ENCODE results near the gene EIF4G3.
"Not testable (repeated sequence)": the region's sequence is repeated elsewhere in the genome, so short reads cannot be mapped to it uniquely, and the experiment has no call there.

Gene EIF4G3

GRCh38 chr1:20949871-20950590 is 226.7 kb downstream of the EIF4G3 start:
- DNase-seq (ENCODE audit: low read depth in 2 of 2): no peak

- no peak for DNase-seq (ENCODE audit: low read depth in 2 of 2)
Measured at GRCh38 chr1:20948101-20948500, 228.6 kb downstream of the EIF4G3 start.

- no peak for DNase-seq (ENCODE audit: low read depth in 2 of 2)
Measured at GRCh38 chr1:20947409-20947808, 229.3 kb downstream of the EIF4G3 start.

GRCh38 chr1:20936621-20937020 is 240.1 kb downstream of the EIF4G3 start:
- no peak for DNase-seq (ENCODE audit: low read depth in 2 of 2)

- no peak for DNase-seq (ENCODE audit: low read depth in 2 of 2)
Measured at GRCh38 chr1:20936216-20936615, 240.5 kb downstream of the EIF4G3 start.

GRCh38 chr1:20935717-20936116 is 241.0 kb downstream of the EIF4G3 start:
- no peak for DNase-seq (ENCODE audit: low read depth in 2 of 2)

GRCh38 chr1:20932437-20932977 is 244.2 kb downstream of the EIF4G3 start:
- DNase-seq (ENCODE audit: low read depth in 2 of 2): no peak

- no peak for DNase-seq (ENCODE audit: low read depth in 2 of 2)
Measured at GRCh38 chr1:20931930-20932436, 244.7 kb downstream of the EIF4G3 start.

GRCh38 chr1:20930427-20930826 is 246.3 kb downstream of the EIF4G3 start:
- no peak for DNase-seq (ENCODE audit: low read depth in 2 of 2)

GRCh38 chr1:20928146-20928545 is 248.6 kb downstream of the EIF4G3 start:
- DNase-seq (ENCODE audit: low read depth in 2 of 2): no peak

GRCh38 chr1:20921285-20921684 is 255.4 kb downstream of the EIF4G3 start:
- DNase-seq (ENCODE audit: low read depth in 2 of 2): no peak

GRCh38 chr1:20913242-20913641 is 263.5 kb downstream of the EIF4G3 start:
- no peak for DNase-seq (ENCODE audit: low read depth in 2 of 2)

- DNase-seq (ENCODE audit: low read depth in 2 of 2): not testable (repeated sequence)
Measured at GRCh38 chr1:20907526-20907925, 269.2 kb downstream of the EIF4G3 start.

- DNase-seq (ENCODE audit: low read depth in 2 of 2): no peak
Measured at GRCh38 chr1:20903437-20903836, 273.3 kb downstream of the EIF4G3 start.

- DNase-seq (ENCODE audit: low read depth in 2 of 2): no peak
Measured at GRCh38 chr1:20900056-20900455, 276.6 kb downstream of the EIF4G3 start.

GRCh38 chr1:20899154-20899972 is 277.3 kb downstream of the EIF4G3 start:
- no peak for DNase-seq (ENCODE audit: low read depth in 2 of 2)

- no peak for DNase-seq (ENCODE audit: low read depth in 2 of 2)
Measured at GRCh38 chr1:20896826-20897225, 279.9 kb downstream of the EIF4G3 start.

- DNase-seq (ENCODE audit: low read depth in 2 of 2): no peak
Measured at GRCh38 chr1:20893931-20894330, 282.8 kb downstream of the EIF4G3 start.

GRCh38 chr1:20891091-20891490 is 285.6 kb downstream of the EIF4G3 start:
- no peak for DNase-seq (ENCODE audit: low read depth in 2 of 2)

- DNase-seq (ENCODE audit: low read depth in 2 of 2): no peak
Measured at GRCh38 chr1:20887246-20887645, 289.5 kb downstream of the EIF4G3 start.

- peak in 1 of 2 experiments; percentile 12 for DNase-seq (ENCODE audit: low read depth in 2 of 2)
Measured at GRCh38 chr1:20885121-20885520, 291.6 kb downstream of the EIF4G3 start.

- DNase-seq (ENCODE audit: low read depth in 2 of 2): no peak
Measured at GRCh38 chr1:20884513-20884912, 292.2 kb downstream of the EIF4G3 start.

GRCh38 chr1:20883766-20884165 is 292.9 kb downstream of the EIF4G3 start:
- no peak for DNase-seq (ENCODE audit: low read depth in 2 of 2)

Data from fibroblast of skin of left quadriceps (primary cell).